H9 (cell line): ENCODE results near the gene SNX25. TPM values are rescaled to one million over a fixed set of nuclear protein-coding genes. Genes with fewer than 3 reads are reported as not detected.

ENCODE experiments used
- DNase-seq: peaks from one replicate; pipeline ENCODE4 v3.0.0-alpha.2; 2017
- H2AFZ ChIP-seq: one replicate; pipeline ENCODE4 v1.6.1; 2013; ENCODE audit warnings: mild to moderate bottlenecking, low read length, control low read depth, moderate library complexity
- H2AK5ac ChIP-seq: 2 replicates; pipeline ENCODE4 v1.6.1; 2013; ENCODE audit warnings: low read length, control low read depth, mixed read lengths; ENCODE audit not compliant: insufficient read length
- H2BK120ac ChIP-seq: one replicate; pipeline ENCODE4 v1.6.1; 2013; ENCODE audit warnings: low read depth, mild to moderate bottlenecking, low read length, control low read depth, inconsistent platforms; ENCODE audit not compliant: poor library complexity, severe bottlenecking
- H2BK12ac ChIP-seq: 2 replicates; pipeline ENCODE4 v1.6.1; 2013; ENCODE audit warnings: low read length, control low read depth, mixed read lengths, low read depth; ENCODE audit not compliant: insufficient read length
- H2BK15ac ChIP-seq: 2 replicates; pipeline ENCODE4 v1.6.1; 2013; ENCODE audit warnings: low read depth, low read length, control low read depth
- H2BK20ac ChIP-seq: one replicate; pipeline ENCODE4 v1.6.1; 2013; ENCODE audit warnings: low read depth, mild to moderate bottlenecking, low read length, control low read depth, inconsistent platforms; ENCODE audit not compliant: poor library complexity, severe bottlenecking
- H2BK5ac ChIP-seq: 2 replicates; pipeline ENCODE4 v1.6.1; 2013; ENCODE audit warnings: low read length, control low read depth, mixed read lengths; ENCODE audit not compliant: insufficient read length
- H3K14ac ChIP-seq: 2 replicates; pipeline ENCODE4 v1.6.1; 2013; ENCODE audit warnings: low read length, control low read depth; ENCODE audit not compliant: insufficient read depth
- H3K18ac ChIP-seq: 2 replicates; pipeline ENCODE4 v1.6.1; 2013; ENCODE audit warnings: low read depth, mild to moderate bottlenecking, mixed read lengths, low read length, control low read depth; ENCODE audit not compliant: insufficient read length
- H3K23ac ChIP-seq: 2 replicates; pipeline ENCODE4 v1.6.1; 2013; ENCODE audit warnings: low read length, control low read depth, mixed read lengths, low read depth; ENCODE audit not compliant: insufficient read length
- H3K23me2 ChIP-seq: 2 replicates; pipeline ENCODE4 v1.6.1; 2013; ENCODE audit warnings: low read depth, mild to moderate bottlenecking, mixed read lengths, low read length, control low read depth; ENCODE audit not compliant: insufficient read length, poor library complexity, severe bottlenecking
- H3K27ac ChIP-seq: 2 replicates; pipeline ENCODE4 v1.5.1; 2013; ENCODE audit warnings: low read length, control low read depth, mixed read lengths, low read depth; ENCODE audit not compliant: insufficient read length
- H3K27me3 ChIP-seq: 2 replicates; pipeline ENCODE4 v1.6.1; 2013; ENCODE audit warnings: low read length, control low read depth, inconsistent platforms; ENCODE audit not compliant: insufficient read depth
- H3K4ac ChIP-seq: 2 replicates; pipeline ENCODE4 v1.6.1; 2013; ENCODE audit warnings: low read depth, mild to moderate bottlenecking, control low read depth, inconsistent platforms, low read length, moderate library complexity
- H3K4me1 ChIP-seq: 2 replicates; pipeline ENCODE4 v1.6.1; 2013; ENCODE audit warnings: low read length, control low read depth, inconsistent platforms; ENCODE audit not compliant: insufficient read depth
- H3K4me2 ChIP-seq: 2 replicates; pipeline ENCODE4 v1.6.1; 2013; ENCODE audit warnings: low read length, control low read depth, mixed read lengths; ENCODE audit not compliant: insufficient read length, insufficient read depth
- H3K56ac ChIP-seq: 2 replicates; pipeline ENCODE4 v1.6.1; 2013; ENCODE audit warnings: low read depth, mild to moderate bottlenecking, mixed read lengths, low read length, control low read depth; ENCODE audit not compliant: insufficient read length
- H3K79me1 ChIP-seq: 2 replicates; pipeline ENCODE4 v1.6.1; 2013; ENCODE audit warnings: low read depth, mild to moderate bottlenecking, moderate library complexity, low read length, control low read depth, inconsistent platforms; ENCODE audit not compliant: insufficient read depth, poor library complexity, severe bottlenecking
- H3K79me2 ChIP-seq: 2 replicates; pipeline ENCODE4 v1.6.1; 2013; ENCODE audit warnings: low read length, control low read depth, inconsistent platforms; ENCODE audit not compliant: insufficient read depth
- H3K9ac ChIP-seq: 2 replicates; pipeline ENCODE4 v1.6.1; 2013; ENCODE audit warnings: low read length, control low read depth, mixed read lengths; ENCODE audit not compliant: insufficient read length; ENCODE audit errors: extremely low read depth
- H3K9me3 ChIP-seq: one replicate; pipeline ENCODE4 v1.6.1; 2013; ENCODE audit warnings: low read depth, low read length, inconsistent platforms; ENCODE audit not compliant: control insufficient read depth
- H3T11ph ChIP-seq: one replicate; pipeline ENCODE4 v1.6.1; 2013; ENCODE audit warnings: mild to moderate bottlenecking, low read length, control low read depth, inconsistent platforms
- H4K20me1 ChIP-seq: one replicate; pipeline ENCODE4 v1.6.1; 2013; ENCODE audit not compliant: control insufficient read depth, insufficient read length, insufficient read depth
- H4K5ac ChIP-seq: 2 replicates; pipeline ENCODE4 v1.6.1; 2013; ENCODE audit warnings: low read depth, mild to moderate bottlenecking, mixed read lengths, low read length, control low read depth; ENCODE audit not compliant: insufficient read length
- H4K8ac ChIP-seq: replicated peaks from 2 replicates; pipeline ENCODE4 v1.6.1; 2013; ENCODE audit warnings: low read length, control low read depth, mixed read lengths, low read depth; ENCODE audit not compliant: insufficient read length
- H4K91ac ChIP-seq: 2 replicates; pipeline ENCODE4 v1.6.1; 2013; ENCODE audit warnings: low read depth, mild to moderate bottlenecking, moderate library complexity, mixed read lengths, low read length, control low read depth; ENCODE audit not compliant: insufficient read length
- H3K27ac Mint-ChIP-seq, 3 experiments: 2 replicates in 2 of 3; 3 replicates in 1 of 3; pipeline ENCODE4 v1.8.0; 2020 to 2021; ENCODE audit warnings: mixed read lengths in 3 of 3, mild to moderate bottlenecking in 1 of 3, moderate library complexity in 1 of 3
- H3K27me3 Mint-ChIP-seq: 2 replicates; pipeline ENCODE4 v1.8.0; 2021; ENCODE audit warnings: low read depth, mild to moderate bottlenecking, moderate library complexity, mixed read lengths
- H3K36me3 Mint-ChIP-seq, 3 experiments: 2 replicates in 2 of 3; 3 replicates in 1 of 3; pipeline ENCODE4 v1.8.0; 2020 to 2021; ENCODE audit warnings: low read depth in 3 of 3, mixed read lengths in 3 of 3; ENCODE audit not compliant: insufficient read depth in 1 of 3
- H3K4me1 Mint-ChIP-seq, 2 experiments: 2 replicates each; pipeline ENCODE4 v1.8.0; 2020; ENCODE audit warnings: mixed read lengths in 2 of 2
- H3K4me3 Mint-ChIP-seq, 2 experiments: 2 replicates in 1 of 2; 3 replicates in 1 of 2; pipeline ENCODE4 v1.8.0; 2020 to 2021; ENCODE audit warnings: mild to moderate bottlenecking in 2 of 2, mixed read lengths in 2 of 2, moderate library complexity in 1 of 2
- H3K9me3 Mint-ChIP-seq, 2 experiments: 2 replicates in 1 of 2; 3 replicates in 1 of 2; pipeline ENCODE4 v1.8.0; 2020; ENCODE audit warnings: mild to moderate bottlenecking in 2 of 2, mixed read lengths in 2 of 2, moderate library complexity in 1 of 2
- CTCF ChIP-seq: fragments of 200-600 bp; sonication (generic); conservative IDR thresholded peaks from 3 replicates; pipeline ENCODE4 v1.8.0; 2021; ENCODE audit warnings: antibody characterized with exemption, mild to moderate bottlenecking
- WGBS: extraction: QIAGEN DNeasy Blood & Tissue Kit; methylation state at CpG from one replicate; pipeline ENCODE4 v1.1.7; 2013; ENCODE audit warnings: missing lambda C conversion rate, low lambda C conversion rate, mixed read lengths; ENCODE audit not compliant: insufficient read length; ENCODE audit errors: extremely low coverage; 5-methylcytosine and 5-hydroxymethylcytosine counted together
- total RNA-seq: library from RNA; stranded (reverse); gene quantifications from 2 replicates; pipeline ENCODE4 v1.2.1, GENCODE V29; 2021

Gene SNX25
- total RNA-seq, 1 experiment from 2014 or later, result 28.2 TPM

DNA sequence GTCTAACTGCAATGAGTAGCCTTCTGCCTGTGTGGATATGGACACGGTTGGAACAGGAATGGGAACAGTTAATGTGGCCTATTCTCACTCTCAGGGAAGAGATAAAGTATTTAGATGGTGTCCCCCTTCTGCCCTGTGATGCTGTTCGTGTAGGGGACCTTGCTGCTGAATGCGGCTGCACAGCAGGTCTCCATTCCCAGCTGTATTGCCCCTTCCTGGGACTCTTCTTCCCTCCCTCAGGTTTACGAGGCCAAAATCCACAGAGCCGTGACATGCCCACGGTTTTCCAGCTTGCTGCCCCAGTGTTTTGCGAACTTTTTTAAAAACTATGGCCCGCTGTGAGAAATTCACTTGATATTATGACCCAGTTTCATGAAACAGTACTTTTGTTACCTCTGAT, 50.3 kb downstream of the SNX25 start:
- Histone ChIP-seq H3K9me3 (no peaks in the 10 kb centered on the region), H3K56ac (no peak overlapping the region), H3K4me2 (no peak overlapping the region), H3K23me2 (no peaks in the 10 kb centered on the region), H2BK120ac (no peak overlapping the region), H2AFZ (no peak overlapping the region), H2BK15ac (no peak overlapping the region), H2BK20ac (no peak overlapping the region), H2AK5ac (no peak overlapping the region), H4K5ac (no peak overlapping the region), H2BK12ac (no peak overlapping the region), H3K23ac (no peak overlapping the region), H4K8ac (no peak overlapping the region), H3K27ac (no peak overlapping the region), H3K79me2 (no peaks in the 10 kb centered on the region), H3K27me3 (no peaks in the 10 kb centered on the region), H3K9ac (no peak overlapping the region), H3K4ac (no peak overlapping the region), H3K14ac (no peak overlapping the region), H3T11ph (no peak overlapping the region), H4K91ac (no peak overlapping the region), H3K18ac (no peak overlapping the region), H3K4me1 (peaks cover 2% of the 10 kb centered on the region), H2BK5ac (no peak overlapping the region), H3K79me1 (no peaks in the 10 kb centered on the region), H4K20me1 (no peaks in the 10 kb centered on the region)
- Mint-ChIP-seq H3K27me3 (no peaks in the 10 kb centered on the region), H3K27ac (peak overlapping the region; percentile 54 to 63 (median 55); a peak in 4 of 7 replicates), H3K4me3 (no peak overlapping the region), H3K4me1 (peaks cover 9 to 14% of the 10 kb centered on the region in 2 experiments), H3K9me3 (no peaks in the 10 kb centered on the region), H3K36me3 (peaks cover 0 to 8% (median 7%) of the 10 kb centered on the region in 3 experiments; a peak in 5 of 7 replicates)
- no CpG with 5 or more reads among the region's 8 CpGs for WGBS
- TF ChIP-seq CTCF, result no peak
- no peak for DNase-seq
